Measurements from ENCODE around the gene TMEM43. TPM values are rescaled to one million over a fixed set of nuclear protein-coding genes. Genes with fewer than 3 reads are reported as not detected.

The TMEM43 gene
- total and polyA plus RNA-seq, 2 of the 8 experiments (the other 6 are each of a cell fraction or from before 2014, with no cell fraction given): 27.0 to 33.7 TPM

DNA sequence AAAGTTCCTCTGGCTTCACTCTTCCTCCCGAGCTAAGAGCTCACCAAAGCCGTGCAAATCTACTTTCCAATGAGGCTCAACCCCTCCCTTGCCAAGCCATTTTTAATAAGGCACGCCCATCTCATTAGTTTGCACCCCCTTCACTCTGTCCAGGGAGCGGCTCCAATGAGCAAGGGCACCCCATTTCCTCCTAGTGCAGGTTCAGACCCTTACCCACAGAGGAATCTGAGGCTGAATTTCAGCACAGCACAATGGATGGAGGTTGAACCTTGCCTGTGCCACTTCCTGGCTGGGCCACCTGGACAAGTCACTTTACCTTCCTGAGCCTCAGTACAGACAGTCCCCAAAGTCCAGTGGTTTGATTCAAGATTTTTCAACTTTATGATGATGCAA, 28.1 kb downstream of the TMEM43 start:
- no peaks in the 10 kb centered on the region for H3K9me3 ChIP-seq (ENCODE audit: insufficient read depth in 2 of 2, low read depth in 1 of 2, low read length in 1 of 2)
- no peak overlapping the region for H3K4me3 ChIP-seq (ENCODE audit: extremely low read depth in 1 of 4, insufficient read depth in 2 of 4, low read depth in 3 of 4, low read length in 4 of 4)
- H2AFZ ChIP-seq (ENCODE audit: low read length): no peak overlapping the region
- no peak overlapping the region for H4K8ac ChIP-seq (ENCODE audit: extremely low read depth, insufficient read depth, low read length)
- no peak overlapping the region for H2BK120ac ChIP-seq (replicated peaks; ENCODE audit: low read depth, low read length)
- H3K56ac ChIP-seq (replicated peaks; ENCODE audit: insufficient read length, low read depth, low read length): no peak overlapping the region
- H2AK5ac ChIP-seq (ENCODE audit: low read depth, low read length): no peak overlapping the region
- H3K27ac ChIP-seq (ENCODE audit: low read depth, low read length): no peak overlapping the region
- no peak overlapping the region for H2BK5ac ChIP-seq (ENCODE audit: low read depth, low read length)
- H2BK12ac ChIP-seq (ENCODE audit: low read depth, low read length): no peak overlapping the region
- H2BK20ac ChIP-seq (ENCODE audit: low read length): no peak overlapping the region
- no peak overlapping the region for H3K14ac ChIP-seq (ENCODE audit: insufficient read length)
- ChIA-PET CTCF (ENCODE audit: partially characterized antibody) (interaction anchor here (0.6 to 3.1 kb wide), 14 partner anchors 8 to 256 kb away, joined by 3 to 14 read pairs (median 5); partner anchors contain the start of genes CHCHD4 and TMEM43), POLR2A (ENCODE audit: partially characterized antibody) (interaction anchor here (1.0 to 1.4 kb wide), 4 partner anchors 18 to 256 kb away, joined by 3 to 4 read pairs (median 3); partner anchors contain the start of genes LSM3 and XPC)
- FAIRE-seq (no peak), DNase-seq (ENCODE audit: low read depth in 1 of 2, low spot score in 2 of 2) (no peak)
- no peak for TF ChIP-seq RFX5 (IDR thresholded peaks at IDR 0.05; ENCODE audit: borderline replicate concordance, low read depth, low read length)
- no peak for TF ChIP-seq CREB1 (IDR thresholded peaks at IDR 0.05)
- TF ChIP-seq, protein P1, sequence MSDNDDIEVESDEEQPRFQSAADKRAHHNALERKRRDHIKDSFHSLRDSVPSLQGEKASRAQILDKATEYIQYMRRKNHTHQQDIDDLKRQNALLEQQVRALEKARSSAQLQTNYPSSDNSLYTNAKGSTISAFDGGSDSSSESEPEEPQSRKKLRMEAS (IDR thresholded peaks at IDR 0.05): no peak
- TF ChIP-seq CTBP2 (IDR thresholded peaks at IDR 0.05; ENCODE audit: borderline replicate concordance, insufficient read depth, insufficient read length, low read length): no peak
- no peak for TF ChIP-seq SP2 (IDR thresholded peaks at IDR 0.05; ENCODE audit: low read length)
- TF ChIP-seq NRF1 (IDR thresholded peaks at IDR 0.05; ENCODE audit: low read depth, low read length): no peak
- TF ChIP-seq FOSL1 (IDR thresholded peaks at IDR 0.05; ENCODE audit: insufficient read depth, low read depth, low read length): no peak
- TF ChIP-seq SIX5 (IDR thresholded peaks at IDR 0.05; ENCODE audit: low read depth, low read length): no peak
- H3K79me1 ChIP-seq (ENCODE audit: low read depth, low read length): no peaks in the 10 kb centered on the region
- no peaks in the 10 kb centered on the region for H3K27me3 ChIP-seq (replicated peaks in 1 of 4; ENCODE audit: control insufficient read depth in 3 of 4, extremely low read depth in 1 of 4, insufficient read depth in 3 of 4, low read length in 3 of 4)
- no peaks in the 10 kb centered on the region for H3K79me2 ChIP-seq (ENCODE audit: control insufficient read depth in 1 of 2, insufficient read depth in 2 of 2, low read length in 2 of 2)
- no peak overlapping the region for H4K91ac ChIP-seq (replicated peaks; ENCODE audit: insufficient read length, low read length)
- H3K36me3 ChIP-seq (ENCODE audit: control insufficient read depth in 2 of 4, insufficient read depth in 4 of 4, low read length in 3 of 4): peaks cover 0 to 21% (median 11%) of the 10 kb centered on the region in 4 experiments; a peak in 6 of 8 replicates
- no peak overlapping the region for H3K18ac ChIP-seq (ENCODE audit: extremely low read depth, low read length)
- H3K4me2 ChIP-seq (ENCODE audit: insufficient read depth in 1 of 2, low read depth in 2 of 2, low read length in 2 of 2): no peak overlapping the region
- no peak overlapping the region for H3K23ac ChIP-seq (ENCODE audit: insufficient read length)
- no peak overlapping the region for H2BK15ac ChIP-seq (ENCODE audit: low read length)
- no peaks in the 10 kb centered on the region; the same call in 1 of the 2 replicates for H3K23me2 ChIP-seq (ENCODE audit: low read depth, low read length)
- no peak overlapping the region for H3K4ac ChIP-seq (replicated peaks; ENCODE audit: insufficient read length, low read depth, low read length)
- H3K4me1 ChIP-seq (replicated peaks in 1 of 4; ENCODE audit: control insufficient read depth in 3 of 4, insufficient read depth in 4 of 4, low read length in 3 of 4): peaks cover 0 to 9% (median 7%) of the 10 kb centered on the region in 4 experiments; a peak in 6 of 7 replicates
- no peak overlapping the region for H3K9ac ChIP-seq (replicated peaks in 1 of 4; ENCODE audit: extremely low read depth in 1 of 4, low read depth in 3 of 4, low read length in 3 of 4)
- H4K20me1 ChIP-seq (replicated peaks in 1 of 2; ENCODE audit: control insufficient read depth in 1 of 2, insufficient read depth in 2 of 2, low read length in 2 of 2): peaks cover 4 to 7% of the 10 kb centered on the region in 2 experiments
- 63% methylated on average over 4 of the region's 4 CpGs; no CpG with 5 or more reads in 1 of the 2 experiments for WGBS, 2 experiments (ENCODE audit: extremely low coverage in 1 of 2, insufficient coverage in 1 of 2, insufficient read length in 1 of 2, insufficient replicate concordance in 2 of 2, low coverage in 1 of 2, low lambda C conversion rate in 2 of 2, missing lambda C conversion rate in 1 of 2)
- no peak overlapping the region for H4K5ac ChIP-seq (ENCODE audit: insufficient read length, low read depth, low read length)
